IPS DF 4.7 (cell line): ENCODE measurements around the gene GRIK4.
A peak's percentile ranks its signal among the peaks of the same experiment; 100 is the strongest.

ENCODE experiments used
- DNase-seq: peaks from one replicate; pipeline ENCODE4 v3.0.0-alpha.2; 2013; ENCODE audit warnings: low spot score; ENCODE audit errors: extremely low read depth

GRIK4 gene

GRCh38 chr11:120633616-120634393, 122.3 kb downstream of the GRIK4 start:
- no peak for DNase-seq

- no peak for DNase-seq
Measured at GRCh38 chr11:120634706-120635105, 123.2 kb downstream of the GRIK4 start.

DNA sequence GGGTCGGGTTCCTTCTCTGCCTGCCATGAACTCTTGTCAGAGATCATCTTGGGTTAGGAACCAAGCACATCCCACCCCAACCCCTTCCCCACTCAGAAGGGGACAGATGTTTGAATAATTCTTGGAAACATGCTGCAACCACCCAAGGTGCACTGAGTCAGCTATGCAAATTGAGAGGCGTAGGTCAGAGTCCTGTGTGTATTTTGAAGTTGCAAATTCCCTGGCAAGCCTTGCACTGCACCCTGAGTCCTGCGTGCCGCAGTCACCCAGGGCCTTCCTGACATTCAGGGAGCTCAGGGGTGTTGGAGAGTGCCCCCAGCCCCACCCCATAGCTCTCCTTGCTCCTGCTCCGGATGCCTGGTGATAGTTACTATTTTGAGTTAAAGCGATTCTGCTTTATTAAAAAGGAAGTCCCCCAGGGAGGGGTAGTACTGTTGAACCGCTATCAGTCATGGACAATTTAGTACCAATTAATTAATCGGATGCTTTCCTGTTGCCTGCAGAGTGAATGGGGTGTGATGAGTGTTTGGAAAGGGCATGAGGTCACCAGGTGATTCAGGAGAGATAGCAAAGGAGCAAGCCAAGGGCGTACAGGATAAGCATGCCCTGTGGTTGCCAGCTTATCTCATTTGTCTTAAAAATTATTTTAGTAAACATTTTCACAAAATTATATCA, 123.7 kb downstream of the GRIK4 start:
- DNase-seq = no peak

DNA sequence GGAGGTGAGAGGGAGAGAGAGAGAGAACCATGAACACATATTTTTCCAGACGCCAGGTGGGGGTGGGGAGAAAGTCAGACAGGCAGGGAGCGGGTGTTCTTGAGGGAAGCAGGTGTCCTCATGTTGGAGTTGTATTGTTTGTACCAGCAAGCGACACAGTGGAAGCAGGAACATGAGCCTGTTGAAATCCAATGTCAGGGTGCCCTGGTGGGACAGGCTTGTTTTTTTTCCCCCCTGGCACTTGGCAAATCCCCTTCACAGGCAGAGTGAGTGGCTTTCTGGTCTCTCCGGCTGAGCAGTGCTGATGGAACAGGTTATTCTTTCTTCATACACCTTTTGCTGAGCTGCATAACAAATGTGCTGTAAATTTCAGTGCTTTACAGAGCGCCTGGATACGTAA, 125.6 kb downstream of the GRIK4 start:
- no peak for DNase-seq

GRCh38 chr11:120642196-120642894, 130.8 kb downstream of the GRIK4 start:
- no peak for DNase-seq

GRCh38 chr11:120643284-120643683, 131.7 kb downstream of the GRIK4 start:
- DNase-seq = no peak

DNA sequence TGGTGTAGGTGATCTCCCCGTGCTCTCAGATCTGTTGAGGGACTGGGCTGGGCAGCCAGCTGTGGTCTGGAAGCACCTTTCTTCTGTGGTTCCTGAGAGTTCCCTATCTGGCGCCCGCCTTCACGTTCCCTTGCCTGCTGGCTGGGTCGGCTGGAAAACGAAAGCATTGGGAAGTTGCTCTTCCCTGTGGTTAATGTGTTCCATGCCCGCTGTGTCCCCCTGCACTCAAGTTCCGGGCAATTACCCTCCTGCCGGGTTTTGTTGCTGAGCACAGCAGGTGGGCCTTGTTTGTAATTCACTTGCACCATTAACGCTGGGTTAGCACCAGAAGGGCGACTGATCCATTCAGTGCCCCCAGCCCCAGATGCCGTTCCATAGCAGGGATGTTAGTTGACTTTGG, 134.1 kb downstream of the GRIK4 start:
- peak; percentile 89 for DNase-seq

GRCh38 chr11:120646206-120646605, 134.7 kb downstream of the GRIK4 start:
- no peak for DNase-seq

GRCh38 chr11:120647681-120648080, 136.1 kb downstream of the GRIK4 start:
- no peak for DNase-seq

GRCh38 chr11:120648771-120649170, 137.2 kb downstream of the GRIK4 start:
- no peak for DNase-seq

GRCh38 chr11:120649316-120649715, 137.8 kb downstream of the GRIK4 start:
- no peak for DNase-seq

GRCh38 chr11:120651396-120651795, 139.8 kb downstream of the GRIK4 start:
- no peak for DNase-seq

DNA sequence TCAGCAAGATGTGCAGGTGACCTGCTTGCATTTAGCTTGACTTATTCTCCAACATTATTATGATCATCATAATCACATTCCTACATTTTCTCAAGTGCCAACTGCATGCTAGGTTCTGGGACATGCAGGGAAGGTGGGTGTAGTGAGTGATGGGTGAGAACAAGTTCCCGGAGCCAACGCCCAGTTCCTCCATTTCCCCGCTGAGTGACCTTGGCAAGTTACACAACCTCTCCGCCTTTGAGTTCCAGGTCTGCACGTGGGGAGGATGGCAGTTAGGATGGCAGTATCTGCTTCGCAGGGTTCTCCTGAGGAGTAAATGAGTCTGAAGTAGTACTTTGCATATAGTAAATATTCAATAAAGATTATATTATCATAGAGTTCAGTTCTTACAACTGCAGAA, 140.3 kb downstream of the GRIK4 start:
- no peak for DNase-seq

GRCh38 chr11:120652705-120653335, 141.3 kb downstream of the GRIK4 start:
- DNase-seq = no peak

GRCh38 chr11:120655589-120655988, 144.0 kb downstream of the GRIK4 start:
- DNase-seq = no peak

DNA sequence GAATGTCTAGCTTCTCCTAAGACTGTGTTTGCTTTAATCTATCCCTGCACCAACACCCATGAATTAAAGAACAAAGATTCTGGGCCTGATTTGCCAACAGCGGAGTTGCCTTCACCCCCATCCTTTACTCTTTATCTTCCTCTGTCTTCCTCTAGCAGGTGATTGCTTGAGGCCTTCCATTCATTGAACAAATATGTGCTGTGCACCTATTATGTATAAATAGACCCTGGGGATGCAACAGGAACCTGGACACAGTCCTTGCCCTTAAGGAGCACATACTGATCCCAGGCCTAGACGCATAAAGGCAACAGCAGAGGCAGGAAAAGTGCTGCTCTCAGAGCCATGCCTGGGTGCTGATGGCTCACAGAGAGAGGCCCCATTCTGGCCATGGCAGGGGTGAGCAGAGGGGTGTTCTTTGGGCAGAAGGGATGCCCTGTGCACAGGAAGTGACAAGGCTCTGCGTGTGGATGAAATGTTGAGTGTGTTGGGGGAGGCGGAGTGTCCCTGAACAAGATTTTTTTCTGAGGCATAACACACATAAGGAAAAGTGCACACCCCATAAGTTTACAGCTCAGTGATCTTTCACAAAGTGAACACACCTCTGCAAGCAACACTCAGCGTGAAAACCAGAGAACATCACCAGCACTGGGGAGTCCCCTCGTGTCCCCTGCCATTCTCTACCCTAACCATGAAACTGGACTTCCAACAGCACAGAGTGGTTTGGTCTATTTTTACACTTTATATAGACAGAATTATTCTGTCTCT, 145.9 kb downstream of the GRIK4 start:
- DNase-seq = no peak

DNA sequence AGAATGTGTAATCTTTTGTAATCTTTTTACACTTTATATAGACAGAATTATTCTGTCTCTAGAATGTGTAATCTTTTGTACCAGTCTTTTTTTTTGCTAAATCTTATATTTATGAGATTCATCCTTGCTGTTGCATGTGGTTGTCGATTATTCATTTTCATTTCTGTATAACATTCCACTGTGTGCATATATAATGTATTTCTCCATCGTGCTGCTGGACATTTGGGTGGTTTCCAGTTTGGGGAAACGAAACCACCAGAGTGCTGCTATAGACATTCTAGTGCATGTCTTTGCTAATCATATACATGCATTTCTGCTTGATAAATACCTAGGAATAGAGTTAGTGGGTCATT, 146.5 kb downstream of the GRIK4 start:
- no peak for DNase-seq

- no peak for DNase-seq
Measured at GRCh38 chr11:120659076-120659475, 147.5 kb downstream of the GRIK4 start.

GRCh38 chr11:120660024-120660565, 148.5 kb downstream of the GRIK4 start:
- no peak for DNase-seq

- DNase-seq = no peak
Measured at GRCh38 chr11:120662071-120662676, 150.6 kb downstream of the GRIK4 start.

DNA sequence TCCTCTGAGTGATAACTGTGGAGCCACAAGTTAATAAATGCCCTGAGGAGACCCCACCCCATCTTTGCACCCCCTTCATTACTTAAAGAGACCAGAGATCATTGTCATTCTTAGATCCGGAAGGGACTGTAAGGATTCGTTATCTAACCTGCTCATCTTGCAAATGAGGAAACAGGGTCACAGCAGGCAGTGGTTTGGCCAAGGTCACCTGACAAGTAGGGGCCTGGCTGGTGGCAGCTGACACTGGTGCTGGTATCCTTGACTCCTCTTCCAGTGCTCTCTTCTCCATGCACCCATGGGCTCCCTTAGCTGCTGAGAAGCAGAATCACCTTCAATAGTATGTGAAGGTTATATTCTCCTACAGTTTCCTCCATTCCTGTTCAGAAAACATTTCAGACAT, 151.6 kb downstream of the GRIK4 start:
- no peak for DNase-seq
